ENCODE measurements around the gene DIP2B.

The DIP2B gene

DNA sequence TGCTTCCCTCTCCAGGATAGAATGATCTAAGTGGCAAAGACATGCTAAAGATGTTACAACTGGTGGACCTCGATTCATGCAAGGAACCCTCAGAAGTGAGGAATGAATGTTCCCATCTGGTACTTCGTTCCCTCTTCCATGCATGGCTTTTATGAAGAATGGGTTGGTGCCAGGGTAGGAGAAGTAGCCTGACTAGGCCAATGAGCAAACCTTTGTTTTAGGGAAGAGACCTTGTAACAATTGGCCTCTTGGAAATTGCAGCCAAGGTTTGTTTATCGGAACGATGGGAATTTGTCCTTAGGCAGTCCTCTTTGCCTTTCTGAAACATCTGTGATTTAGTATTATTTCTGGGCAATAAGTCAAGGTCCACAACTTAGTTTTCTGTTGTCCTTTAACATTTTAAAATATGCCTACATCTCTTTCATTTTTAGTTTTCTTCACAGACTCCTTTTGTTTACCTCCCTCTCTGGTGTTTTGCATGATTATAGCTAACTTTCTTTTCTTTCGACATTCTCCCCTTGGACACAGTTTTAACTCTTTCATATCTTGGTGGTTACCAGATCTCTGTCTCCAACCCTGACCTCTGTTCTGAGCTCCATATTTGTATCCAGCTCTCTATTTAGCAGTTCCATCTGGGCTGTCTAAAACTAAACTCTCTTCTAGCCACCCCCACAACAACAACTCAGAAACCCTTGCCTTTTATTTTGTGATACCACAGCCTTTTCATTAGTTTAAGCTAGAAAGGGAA, 70.0 kb downstream of the DIP2B start:
- no peak for DNase-seq (ENCODE audit: low read depth in 2 of 2)

DNA sequence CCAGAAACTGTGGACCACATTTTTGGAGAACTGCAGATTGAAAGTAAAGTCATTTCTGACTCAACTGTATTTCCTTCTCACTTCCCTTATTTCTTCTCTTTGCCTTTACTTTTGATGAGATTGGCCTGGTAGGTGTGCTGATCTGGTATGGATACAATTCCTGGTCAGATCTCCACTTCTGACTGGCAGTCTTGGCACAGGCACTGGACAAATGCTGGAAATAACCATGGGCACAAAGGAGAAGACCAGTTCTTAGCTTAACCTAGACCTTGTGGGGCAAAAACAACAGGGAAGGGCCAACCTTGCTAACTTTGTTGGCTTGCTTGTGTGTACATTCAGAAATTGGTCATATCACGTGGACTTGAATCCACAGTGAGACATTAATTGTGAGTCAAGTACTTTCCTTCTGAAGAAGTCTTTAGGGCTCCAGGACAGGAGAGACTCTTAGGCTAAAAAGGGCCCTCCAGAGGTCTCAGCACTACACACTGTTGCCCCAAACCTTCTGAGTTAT, 75.0 kb downstream of the DIP2B start:
- DNase-seq (ENCODE audit: low read depth in 2 of 2), result no peak

DNA sequence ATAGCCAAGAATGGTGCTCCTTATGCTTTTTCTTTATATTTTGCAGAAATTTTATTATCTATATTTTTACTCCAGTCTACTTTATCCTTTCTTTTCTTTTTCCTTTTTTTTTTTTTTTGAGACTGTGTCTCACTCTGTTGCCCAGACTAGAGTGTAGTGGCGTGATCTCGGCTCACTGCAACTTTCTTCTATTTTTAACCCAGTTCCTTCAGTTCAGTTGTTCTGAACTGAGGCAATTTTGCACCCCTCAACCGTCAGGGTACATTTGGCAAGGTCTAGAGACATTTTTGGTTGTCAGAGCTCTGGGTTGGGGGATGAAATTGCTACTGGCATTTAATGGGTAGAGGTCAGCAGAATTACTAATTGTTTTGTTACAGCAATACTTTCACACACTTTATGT, 75.7 kb downstream of the DIP2B start:
- no peak for DNase-seq (ENCODE audit: low read depth in 2 of 2)

DNA sequence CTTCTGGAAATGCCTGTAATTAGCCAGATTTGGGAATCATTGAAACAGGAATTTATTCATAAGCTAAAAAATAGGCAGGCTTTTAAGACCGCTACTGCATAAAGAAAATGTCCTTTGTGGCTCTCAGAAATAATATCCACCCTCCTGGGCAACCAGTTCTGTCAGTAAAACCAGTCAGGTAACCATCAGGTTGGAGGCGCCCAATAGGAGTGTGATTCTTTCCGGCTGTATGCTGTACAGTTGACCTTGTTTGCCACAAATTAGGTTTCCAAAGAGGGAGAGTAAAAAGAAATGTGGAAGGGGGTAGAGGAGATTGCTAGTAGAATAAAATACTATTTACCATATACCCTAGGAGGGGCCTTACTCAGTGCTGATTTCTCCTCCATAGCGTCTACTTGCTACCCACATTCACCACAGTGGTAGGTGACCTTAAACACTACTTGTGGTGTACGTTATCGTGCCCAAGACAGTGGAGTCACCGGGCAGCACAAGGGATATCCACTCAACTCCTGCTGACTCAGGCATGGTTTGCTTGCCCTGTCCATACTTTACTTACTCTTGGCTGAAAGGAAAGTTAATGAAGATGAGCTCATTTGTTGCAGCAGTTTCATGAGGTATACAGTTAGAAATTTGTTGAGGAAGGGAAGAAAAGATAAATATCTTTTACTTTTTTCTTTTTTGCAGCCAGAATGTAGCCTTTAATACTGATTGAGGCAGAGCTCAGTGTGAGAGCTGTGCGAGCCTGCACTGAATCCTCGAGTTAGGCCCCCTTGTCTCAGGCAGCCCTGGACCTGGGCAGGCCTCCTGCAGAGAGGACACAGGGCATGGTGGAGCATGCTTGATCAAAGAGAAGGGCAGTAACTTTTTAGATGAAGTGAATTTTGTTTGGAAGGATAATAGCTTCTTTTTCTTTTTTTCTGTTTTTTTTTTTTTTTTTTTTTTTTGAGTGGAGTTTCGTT, 76.7 kb downstream of the DIP2B start:
- DNase-seq (ENCODE audit: low read depth in 2 of 2), result no peak

DNA sequence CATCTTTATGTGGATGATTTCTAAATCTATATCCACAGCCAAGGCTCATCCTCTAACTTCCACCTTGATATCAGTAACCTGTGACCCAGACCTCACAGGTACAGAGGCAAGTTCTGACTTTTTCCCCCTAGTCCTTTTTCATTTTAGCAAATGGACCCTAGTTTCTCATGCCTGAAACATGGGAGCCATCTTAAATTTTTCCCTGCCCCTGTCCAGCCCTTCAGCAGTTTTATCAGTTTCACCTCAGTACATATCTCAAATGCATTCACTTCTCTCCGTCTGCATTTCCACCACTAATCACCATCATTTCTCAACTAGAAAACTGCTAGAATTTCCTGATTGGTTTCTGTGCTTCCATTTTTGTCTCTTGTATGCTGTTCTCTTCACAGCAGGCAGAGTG, 79.3 kb downstream of the DIP2B start:
- no peak for DNase-seq (ENCODE audit: low read depth in 2 of 2)

DNA sequence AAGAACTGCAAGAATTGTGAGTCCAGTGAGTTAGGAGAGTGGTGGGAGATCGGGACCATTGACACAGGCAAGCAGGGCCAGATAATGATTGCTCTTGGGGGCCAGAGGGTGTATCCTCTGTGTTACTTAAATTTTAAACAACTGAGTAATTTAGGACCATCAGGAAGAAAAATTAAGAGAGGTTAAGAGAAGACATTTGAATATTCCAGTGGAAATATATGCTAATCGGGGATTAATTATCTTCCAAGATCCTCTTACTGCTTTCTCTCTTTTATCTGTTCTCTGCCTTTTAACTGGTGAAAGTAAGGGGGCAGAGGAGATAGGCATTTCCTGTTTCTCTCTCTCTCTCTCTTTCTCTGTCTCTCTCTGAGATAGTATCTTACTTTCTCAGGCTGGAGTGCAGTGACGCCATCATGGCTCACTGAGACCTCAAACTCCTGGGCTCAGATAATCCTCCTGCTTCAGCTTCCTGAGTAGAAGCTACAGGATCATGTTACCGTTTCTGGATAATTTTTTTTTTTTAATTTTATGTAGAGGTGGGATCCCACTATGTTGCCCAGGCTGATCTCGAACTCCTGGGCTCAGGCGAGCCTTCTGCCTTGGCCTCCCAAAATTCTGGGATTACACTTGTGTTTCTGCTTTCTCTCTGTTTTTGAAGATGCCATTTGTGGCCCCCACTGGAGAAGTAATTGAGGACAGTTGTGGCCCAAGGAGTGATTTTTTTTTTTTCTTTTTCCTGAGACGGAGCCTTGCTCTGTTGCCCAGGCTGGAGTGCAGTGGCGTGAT, 85.1 kb downstream of the DIP2B start:
- no peak for DNase-seq (ENCODE audit: low read depth in 2 of 2)

DNA sequence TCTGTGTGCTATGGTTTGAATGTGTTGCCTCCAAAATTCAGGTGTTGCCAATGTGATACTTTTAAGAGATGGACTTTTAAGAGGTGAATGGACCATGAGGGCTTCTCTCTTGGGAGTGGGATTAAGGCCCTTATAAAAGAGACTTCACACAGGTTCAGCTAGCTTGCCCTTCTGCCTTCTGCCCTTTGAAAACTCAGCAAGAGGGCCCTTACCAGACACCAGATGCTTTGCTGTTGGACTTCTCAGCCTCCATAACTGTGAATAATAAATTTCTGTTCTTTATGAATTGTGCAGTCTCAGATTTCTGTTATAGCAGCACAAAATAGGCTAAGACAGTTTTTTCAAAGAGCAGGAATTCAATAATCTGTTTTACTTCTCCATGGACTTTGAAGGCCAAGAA, 86.1 kb downstream of the DIP2B start:
- DNase-seq (ENCODE audit: low read depth in 2 of 2), result no peak

DNA sequence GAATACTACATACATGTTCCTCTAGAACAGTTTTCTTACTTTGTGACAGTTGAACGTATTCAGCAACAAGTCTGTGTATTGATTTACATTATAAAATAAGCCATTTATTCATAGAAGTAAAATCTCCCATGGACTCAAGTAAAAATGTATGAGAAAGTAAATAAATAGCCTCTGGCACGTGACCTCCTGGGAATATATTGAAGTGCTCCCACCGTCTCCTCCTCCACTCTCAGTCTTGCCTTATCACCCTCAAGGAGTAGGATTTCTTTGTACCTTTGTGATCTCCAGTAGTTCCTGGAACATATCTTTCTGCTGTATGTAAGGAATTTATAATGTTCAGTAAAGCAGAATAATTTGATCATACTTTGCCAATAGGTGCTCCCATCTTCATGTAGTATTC, 90.9 kb downstream of the DIP2B start:
- no peak for DNase-seq (ENCODE audit: low read depth in 2 of 2)

DNA sequence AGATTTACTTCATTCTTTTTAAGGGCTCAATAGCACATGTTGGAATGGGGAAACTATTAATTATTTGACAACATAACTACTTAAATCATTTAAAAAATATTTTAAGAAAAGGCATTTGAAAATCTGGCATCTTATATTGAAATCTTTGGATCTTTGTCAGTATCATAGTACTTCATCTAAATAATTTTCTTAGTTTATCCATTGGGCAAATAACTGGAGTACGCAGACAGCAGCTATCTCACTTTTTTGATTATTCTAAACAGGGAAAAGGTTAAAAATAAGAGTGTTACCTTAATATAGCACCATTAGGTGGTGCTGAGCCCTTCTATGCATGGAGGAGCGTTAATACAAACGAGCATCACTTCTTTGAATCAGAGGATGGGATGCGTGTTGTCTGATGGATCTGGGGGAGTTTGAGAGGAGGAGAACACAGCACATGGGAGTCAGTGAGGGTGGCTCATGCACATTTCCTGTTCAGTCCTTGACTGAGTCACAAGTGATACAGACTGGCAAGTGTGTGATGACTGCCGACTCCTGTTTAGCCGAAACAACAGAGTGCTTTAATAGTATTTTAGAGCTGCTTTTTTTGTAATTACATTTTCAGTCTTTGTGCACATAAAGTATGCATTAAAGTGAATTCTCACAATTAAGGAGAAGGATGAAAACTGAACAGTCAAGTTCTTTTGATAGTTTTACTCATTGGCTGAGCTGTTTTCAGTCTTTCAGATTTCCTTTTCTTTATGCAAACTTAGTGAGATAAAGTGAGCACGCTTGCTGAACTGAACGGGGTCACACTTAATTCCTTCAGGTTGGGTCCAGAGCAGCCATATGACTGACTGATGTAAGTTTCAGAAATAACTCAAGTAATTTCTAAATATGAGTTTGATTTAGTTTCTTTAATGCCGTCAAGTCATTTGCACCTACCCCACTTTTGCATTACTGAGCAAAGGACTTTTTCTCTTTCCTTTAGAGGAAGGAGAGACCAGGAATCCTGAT, 92.7 kb downstream of the DIP2B start:
- peak; percentile 1 to 38 for DNase-seq (ENCODE audit: low read depth in 2 of 2)

DNA sequence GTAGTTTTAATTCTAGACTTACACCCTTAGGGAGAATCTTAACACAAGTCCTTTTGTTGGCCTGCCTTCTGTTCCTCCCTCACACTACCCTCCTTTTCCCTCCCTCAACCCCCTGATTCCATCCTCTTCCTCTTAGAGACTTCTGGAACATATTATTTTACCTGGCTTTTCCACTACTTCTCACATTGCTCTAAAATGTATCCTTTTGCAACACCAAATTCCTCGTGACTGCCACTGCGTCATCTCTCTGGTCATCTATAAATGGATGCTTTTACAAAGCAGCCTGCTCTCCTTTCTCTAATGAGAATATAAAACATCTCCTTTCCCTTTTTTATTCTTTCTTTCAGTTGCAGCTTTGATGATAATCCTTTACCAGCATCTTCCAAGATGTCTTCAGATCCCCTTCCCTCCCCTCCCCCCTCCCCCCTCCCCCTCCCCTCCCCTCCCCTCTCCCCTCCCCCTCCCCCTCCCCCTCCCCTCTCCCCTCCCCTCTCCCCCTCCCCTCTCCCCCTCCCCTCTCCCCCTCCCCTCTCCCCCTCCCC, 93.6 kb downstream of the DIP2B start:
- no peak for DNase-seq (ENCODE audit: low read depth in 2 of 2)

DNA sequence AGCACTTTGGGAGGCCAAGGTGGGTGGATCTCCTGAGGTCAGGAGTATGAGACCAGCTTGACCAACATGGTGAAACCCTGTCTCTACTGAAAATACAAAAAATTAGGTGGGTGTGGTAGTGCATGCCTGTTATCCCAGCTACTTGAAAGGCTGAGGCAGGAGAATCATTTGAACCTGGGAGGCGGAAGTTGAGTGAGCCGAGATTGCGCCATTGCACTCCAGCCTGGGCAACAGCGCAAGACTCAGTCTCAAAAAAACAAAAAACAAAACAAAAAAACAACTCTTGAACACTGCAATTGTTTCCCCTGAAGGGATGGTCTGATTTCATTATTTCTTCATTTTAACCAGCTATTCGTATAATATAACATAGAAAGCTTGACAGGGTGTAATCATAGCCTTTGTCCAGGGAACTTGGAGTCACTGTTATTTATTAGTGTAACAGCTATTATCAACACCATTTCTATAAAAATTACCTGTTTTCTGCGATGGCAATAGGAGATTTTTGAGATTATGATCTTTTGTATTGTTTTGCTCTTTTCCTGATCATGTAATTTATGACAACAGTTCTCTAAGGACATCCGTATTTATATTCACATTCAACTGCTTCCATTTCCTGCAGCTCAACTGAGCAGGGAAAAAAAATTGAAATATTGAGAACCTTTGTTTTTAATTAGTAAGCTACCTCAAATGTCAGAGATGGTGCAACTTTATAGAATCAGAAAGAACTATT, 94.7 kb downstream of the DIP2B start:
- no peak for DNase-seq (ENCODE audit: low read depth in 2 of 2)

DNA sequence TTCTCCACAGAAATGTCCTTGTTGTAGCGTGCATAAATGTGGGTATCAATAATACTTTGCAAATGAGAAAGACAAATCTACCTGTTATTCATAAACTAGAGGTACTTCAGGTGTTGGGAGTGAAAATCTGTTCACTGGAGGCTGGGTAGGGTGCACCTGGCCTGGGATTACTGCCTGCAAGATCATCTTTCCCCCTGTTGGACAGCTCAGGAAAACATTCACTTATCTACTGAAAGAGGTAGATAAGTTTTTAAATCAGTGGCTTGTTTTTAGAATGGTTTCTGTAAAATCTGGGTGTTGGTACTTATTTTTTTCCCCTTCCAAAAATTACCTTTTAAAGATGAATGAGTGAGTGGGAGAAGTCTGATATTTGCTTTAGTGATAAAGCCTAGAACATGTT, 95.6 kb downstream of the DIP2B start:
- no peak for DNase-seq (ENCODE audit: low read depth in 2 of 2)

DNA sequence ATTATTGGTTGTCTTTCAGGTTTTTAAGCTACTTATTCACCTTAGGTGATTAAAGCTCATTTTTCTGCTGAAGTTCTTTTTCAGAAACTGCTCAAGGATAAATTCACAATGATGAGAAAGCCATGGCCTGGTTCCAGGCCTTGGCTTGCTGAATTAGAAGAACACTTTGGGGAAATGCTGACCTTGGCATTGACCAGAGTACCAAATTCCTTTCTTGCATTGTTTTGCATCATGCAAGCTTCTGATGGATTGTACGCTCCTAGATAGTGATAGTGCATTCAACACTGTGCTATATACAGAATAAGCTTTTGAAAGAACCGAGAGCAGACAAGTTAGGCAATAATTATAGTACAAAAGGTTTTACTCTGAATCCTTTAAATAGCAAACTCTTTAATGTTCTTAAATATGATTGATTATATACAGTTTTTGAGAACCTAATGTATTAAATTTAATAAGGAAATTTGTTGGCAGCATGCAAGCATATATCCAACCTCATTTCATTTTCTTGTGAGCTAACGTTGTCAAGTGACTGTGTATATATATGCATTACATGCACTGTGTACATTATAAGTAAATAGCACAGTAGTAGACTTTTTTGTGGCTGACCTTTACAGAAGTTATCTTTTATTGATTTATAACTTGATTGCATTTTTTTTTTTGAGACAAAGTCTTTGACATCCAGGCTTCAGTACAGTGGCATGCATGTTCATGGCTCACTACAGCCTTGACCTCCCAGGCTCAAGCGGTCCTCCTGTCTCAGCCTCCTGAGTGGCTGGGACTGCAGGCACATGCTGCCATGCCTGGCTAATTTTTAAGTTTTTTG, 99.2 kb downstream of the DIP2B start:
- no peak for DNase-seq (ENCODE audit: low read depth in 2 of 2)

DNA sequence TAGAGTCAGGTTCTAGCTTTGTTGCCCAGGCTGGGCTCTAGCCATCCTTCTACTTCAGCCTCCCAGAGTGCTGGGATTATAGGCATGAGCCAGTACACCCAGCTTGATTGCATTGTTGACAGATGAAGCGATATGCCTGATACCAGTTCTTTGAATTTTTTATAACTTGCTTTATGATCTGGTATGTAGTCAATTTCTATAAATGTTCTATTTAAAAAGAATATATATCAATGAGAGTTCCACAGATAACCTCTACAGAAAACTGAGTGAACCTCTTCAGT, 99.8 kb downstream of the DIP2B start:
- no peak for DNase-seq (ENCODE audit: low read depth in 2 of 2)

DNA sequence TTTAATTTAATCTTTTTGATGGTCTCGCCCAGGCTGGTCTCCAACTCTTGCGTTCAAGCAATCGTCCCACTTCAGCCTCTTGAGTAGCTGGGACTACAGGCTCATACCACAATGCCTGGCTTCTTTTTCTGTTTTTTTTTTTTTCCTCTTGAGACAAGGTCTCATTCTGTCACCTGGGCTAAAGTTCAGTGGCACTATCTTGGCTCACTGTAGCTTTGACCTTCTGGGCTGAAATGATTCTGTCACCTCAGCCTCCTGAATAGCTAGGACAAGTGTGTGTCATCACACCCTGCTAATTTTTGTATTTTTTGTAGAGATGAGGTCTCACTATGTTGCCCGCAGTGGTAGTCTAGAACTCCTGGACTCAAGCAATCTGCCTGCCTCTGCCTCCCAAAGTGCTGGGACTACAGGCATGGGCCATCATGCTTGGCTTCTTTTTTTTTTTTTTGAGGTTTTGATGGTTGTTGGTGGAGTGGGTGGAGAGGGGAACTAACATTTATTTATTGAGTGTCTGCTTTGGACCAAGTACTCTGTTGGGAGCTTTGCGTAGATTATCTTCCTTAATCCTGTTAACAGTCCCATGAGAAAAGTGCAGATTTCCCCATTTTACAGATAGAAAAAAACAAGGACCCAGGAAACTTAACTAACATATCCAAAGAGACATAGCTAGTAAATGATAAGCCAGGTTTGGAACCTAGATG, 102.0 kb downstream of the DIP2B start:
- no peak for DNase-seq (ENCODE audit: low read depth in 2 of 2)

DNA sequence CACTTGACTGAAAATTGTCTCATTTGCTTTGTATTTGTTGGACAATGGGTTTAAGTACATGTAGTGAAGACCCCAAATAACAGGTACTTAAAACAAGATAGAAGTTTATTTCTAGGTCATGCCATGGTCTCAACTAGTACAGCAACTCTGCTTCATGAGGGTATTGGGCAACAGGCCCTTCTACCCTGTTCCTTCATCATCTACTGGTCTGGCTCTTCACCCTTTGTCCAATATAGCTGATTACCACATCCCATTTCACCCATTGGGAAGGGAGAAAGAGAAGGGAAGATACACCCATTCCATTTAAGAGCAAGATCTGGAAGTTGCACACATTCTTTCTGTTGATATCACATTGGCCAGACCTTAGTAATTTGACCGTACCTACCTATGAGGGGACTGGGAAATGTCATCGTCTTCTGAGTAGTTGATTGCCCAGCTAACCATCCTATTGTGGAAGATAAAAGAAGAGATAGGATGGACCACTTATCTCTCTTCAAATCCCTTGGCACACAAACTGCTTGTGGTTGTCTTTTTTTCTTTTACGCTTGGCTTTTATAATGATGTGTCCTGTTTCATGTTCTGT, 104.6 kb downstream of the DIP2B start:
- DNase-seq (ENCODE audit: low read depth in 2 of 2), result no peak

DNA sequence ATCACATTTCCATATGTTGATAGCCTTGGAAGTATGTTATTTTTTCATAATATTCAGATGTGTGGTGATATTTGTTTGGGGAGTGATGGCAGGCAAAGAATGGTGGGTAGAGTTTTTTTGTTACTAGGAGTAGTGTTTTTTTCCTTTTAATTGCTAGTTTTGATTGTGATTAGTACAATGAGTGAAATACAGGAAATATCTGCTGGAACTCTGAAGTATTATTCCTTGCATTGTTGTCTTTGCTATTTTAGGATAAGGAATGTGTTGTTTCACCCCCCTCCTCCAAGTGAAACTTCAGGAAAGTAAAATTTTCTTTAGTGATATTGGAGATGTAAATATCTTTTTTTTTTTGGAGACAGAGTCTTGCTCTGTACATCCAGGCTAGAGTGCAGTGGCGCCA, 105.4 kb downstream of the DIP2B start:
- no peak for DNase-seq (ENCODE audit: low read depth in 2 of 2)

Measured in stimulated activated CD8-positive, alpha-beta memory T cell treated with anti-CD3 and anti-CD28 coated beads, Interleukin-15, amount 100 ng/mL, for 4 hours (primary cell).